Stomach (tissue), 9 donors: ENCODE data around the gene PTBP3. TPM values are rescaled to one million over a fixed set of nuclear protein-coding genes. Genes with fewer than 3 reads are reported as not detected.
A peak's percentile ranks its signal among the peaks of the same experiment; 100 is the strongest.

ENCODE experiments used
- DNase-seq, 2 donors: peaks; one replicate each; pipeline versions ENCODE4 v3.0.0 to v3.0.0-alpha.2; 2013 to 2019
- H3K27ac ChIP-seq, 5 donors: fragments of 200-600 bp in 4 of 5; sonication (generic) in 4 of 5; one replicate each; pipeline ENCODE4 v1.5.1; 2013 to 2019; ENCODE audit warnings: mild to moderate bottlenecking in 1 of 5, moderate library complexity in 1 of 5
- H3K27me3 ChIP-seq, 3 donors: fragments of 200-600 bp; sonication (generic); one replicate each; pipeline ENCODE4 v1.5.1; 2017 to 2019; ENCODE audit warnings: mixed run types in 1 of 3
- H3K36me3 ChIP-seq, 4 donors: fragments of 200-600 bp; sonication (generic); 1 replicate in 3 of 4; 2 replicates in 1 of 4; pipeline ENCODE4 v1.5.1; 2016 to 2019
- H3K4me1 ChIP-seq, 4 donors: fragments of 200-600 bp; sonication (generic); one replicate each; pipeline ENCODE4 v1.5.1; 2016 to 2019
- H3K4me3 ChIP-seq, 4 donors: fragments of 200-600 bp; sonication (generic) in 3 of 4; one replicate each; pipeline ENCODE4 v1.5.1; 2016 to 2019; ENCODE audit warnings: mild to moderate bottlenecking in 1 of 4
- H3K9me3 ChIP-seq, 4 donors: fragments of 200-600 bp; sonication (generic); one replicate each; pipeline ENCODE4 v1.5.1; 2016 to 2019
- EP300 ChIP-seq: sonication (generic); formaldehyde crosslinking; IDR thresholded peaks from one replicate; pipeline ENCODE4 v1.6.1; 2017; ENCODE audit warnings: antibody characterized with exemption
- POLR2A ChIP-seq, 4 donors: fragments of 450-650 bp; IDR thresholded peaks; one replicate each; pipeline ENCODE4 v1.6.1; 2016; ENCODE audit warnings: antibody characterized with exemption in 4 of 4, control low read depth in 2 of 4, mild to moderate bottlenecking in 1 of 4, moderate library complexity in 1 of 4
- WGBS, 5 donors: extraction: QIAGEN DNeasy Blood & Tissue Kit in 3 of 5; methylation state at CpG; one replicate each; pipeline versions ENCODE4 v1.1.5 to v1.1.7; 2013 to 2018; 5-methylcytosine and 5-hydroxymethylcytosine counted together
- intact Hi-C: fragments of 100-400 bp; cut with DNase I; formaldehyde crosslinking; loops from one replicate; pipeline ENCODE4 v1.15.1; 2023; ENCODE audit warnings: low total_unique reads
- polyA plus RNA-seq, 3 donors: library from polyadenylated mRNA; stranded (reverse); fragments of 200-250 nt; gene quantifications; one replicate each; pipeline ENCODE4 v1.2.3, GENCODE V29; 2013
- small RNA-seq, 4 donors: library from RNA; depleted of rRNA; stranded (forward); fragments of <200 nt; gene quantifications; one replicate each; pipeline ENCODE3, GENCODE V24; 2016
- total RNA-seq, 5 donors: library from RNA; depleted of rRNA; stranded (reverse); fragments of >200 nt; gene quantifications; one replicate each; pipeline versions ENCODE4 v1.1.0 to v1.2.3, GENCODE V29; 2014 to 2016
- TF ChIP-seq, protein P1 (sequence below), 7 experiments: fragments of 450-650 bp in 4 of 7; fragments of 200-600 bp in 3 of 7; sonication (generic) in 3 of 7; IDR thresholded peaks; one replicate each; pipeline ENCODE4 v1.5.1; 2016 to 2019; ENCODE audit warnings: antibody characterized with exemption in 7 of 7, control low read depth in 2 of 7, mild to moderate bottlenecking in 1 of 7
- donor health status: healthy with polysubstance abuse.
- donor health status: Bipolar disorder and iron deficiency.
- donor health status: healthy.

The PTBP3 gene
- total and polyA plus RNA-seq, 8 donors, result 11.7 to 90.7 (median 24.1) TPM

DNA sequence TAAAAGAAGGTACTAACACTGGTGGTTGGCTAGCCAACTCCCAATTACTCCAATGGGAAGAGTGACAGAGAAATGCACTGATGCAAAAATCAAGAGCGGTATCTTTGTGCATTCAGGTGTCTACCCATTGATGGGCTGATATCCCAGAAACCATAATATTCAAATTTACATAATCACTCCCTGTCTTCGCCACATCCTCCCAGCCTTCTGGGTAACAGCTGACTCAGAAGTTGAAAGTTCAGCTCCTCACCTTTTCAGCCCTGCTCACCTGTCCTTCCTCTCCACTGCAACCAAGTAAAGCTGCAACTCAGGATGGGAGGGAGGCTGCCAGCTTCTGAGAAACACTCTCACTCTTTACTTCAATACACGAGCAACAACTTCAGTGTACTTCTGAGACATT, 165.2 kb downstream of the PTBP3 start:
- intact Hi-C loops, result no loop called here
- no peak overlapping the region for H3K4me3 ChIP-seq
- H3K27me3 ChIP-seq, result no peaks in the 10 kb centered on the region
- DNase-seq, result peak in 1 of 2 donors; percentile 27
- H3K36me3 ChIP-seq, result no peaks in the 10 kb centered on the region
- H3K4me1 ChIP-seq, result peaks cover 15 to 57% (median 33%) of the 10 kb centered on the region in 4 donors
- H3K9me3 ChIP-seq, result no peaks in the 10 kb centered on the region
- WGBS, 5 donors, result 56 to 80% (median 68%) methylated on average over 3 of the region's 3 CpGs
- peak overlapping the region in 1 of 5 donors; percentile 84 for H3K27ac ChIP-seq
- TF ChIP-seq EP300, result no peak
- TF ChIP-seq, protein P1, sequence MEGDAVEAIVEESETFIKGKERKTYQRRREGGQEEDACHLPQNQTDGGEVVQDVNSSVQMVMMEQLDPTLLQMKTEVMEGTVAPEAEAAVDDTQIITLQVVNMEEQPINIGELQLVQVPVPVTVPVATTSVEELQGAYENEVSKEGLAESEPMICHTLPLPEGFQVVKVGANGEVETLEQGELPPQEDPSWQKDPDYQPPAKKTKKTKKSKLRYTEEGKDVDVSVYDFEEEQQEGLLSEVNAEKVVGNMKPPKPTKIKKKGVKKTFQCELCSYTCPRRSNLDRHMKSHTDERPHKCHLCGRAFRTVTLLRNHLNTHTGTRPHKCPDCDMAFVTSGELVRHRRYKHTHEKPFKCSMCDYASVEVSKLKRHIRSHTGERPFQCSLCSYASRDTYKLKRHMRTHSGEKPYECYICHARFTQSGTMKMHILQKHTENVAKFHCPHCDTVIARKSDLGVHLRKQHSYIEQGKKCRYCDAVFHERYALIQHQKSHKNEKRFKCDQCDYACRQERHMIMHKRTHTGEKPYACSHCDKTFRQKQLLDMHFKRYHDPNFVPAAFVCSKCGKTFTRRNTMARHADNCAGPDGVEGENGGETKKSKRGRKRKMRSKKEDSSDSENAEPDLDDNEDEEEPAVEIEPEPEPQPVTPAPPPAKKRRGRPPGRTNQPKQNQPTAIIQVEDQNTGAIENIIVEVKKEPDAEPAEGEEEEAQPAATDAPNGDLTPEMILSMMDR (IDR thresholded peaks at IDR 0.05), result no peak
- TF ChIP-seq POLR2A (IDR thresholded peaks at IDR 0.05), result no peak

Small RNA genes lying within 50 kb of the gene (small RNA-seq; reads per million reads assigned to genes)
- 0 reads per million in 4 donors for gene RF00019
- gene RN7SL430P, result 0 reads per million in 4 donors
- gene RN7SL57P, result 0 reads per million in 4 donors
- 0 to 0.07 (median 0) reads per million in 4 donors for gene RNA5SP295

Other genes with a start within 250 kb of the PTBP3 start
- 10 to 100 TPM; 16.9 to 50.4 (median 29.9) TPM for gene SUSD1, start 158.3 kb downstream of the PTBP3 start, total RNA-seq
- 1 to 10 TPM; 1.6 to 6.3 (median 1.7) TPM for gene SUSD1, start 158.3 kb downstream of the PTBP3 start, polyA plus RNA-seq
- 10 to 100 TPM; 18.3 to 56.9 (median 28.1) TPM for gene HSDL2, start 46.5 kb upstream of the PTBP3 start, total RNA-seq
- gene HSDL2, start 46.5 kb upstream of the PTBP3 start, polyA plus RNA-seq, result 10 to 100 TPM; 19.6 to 24.5 (median 23.5) TPM
- gene KIAA1958, start 153.2 kb upstream of the PTBP3 start, total RNA-seq, result 10 to 100 TPM; 11.7 to 77.7 (median 19.4) TPM
- 1 to 10 TPM in 2 of 3 donors, under 1 TPM in 1; 0.60 to 2.8 (median 2.4) TPM for gene KIAA1958, start 153.2 kb upstream of the PTBP3 start, polyA plus RNA-seq